Measurements from ENCODE around the gene COX6B2.

- TF ChIP-seq EZH2 (IDR thresholded peaks at IDR 0.05): no peak
- TF ChIP-seq POLR2AphosphoS5 (IDR thresholded peaks at IDR 0.05; ENCODE audit: borderline replicate concordance, low read depth, low read length): no peak
These were observed 18.4 kb downstream of the COX6B2 start for GRCh38 chr19:55336101-55336500.

Data from SK-N-MC (cell line).